ENCODE results near the gene SYNPO.

- TF ChIP-seq SUZ12 (IDR thresholded peaks at IDR 0.05) (no peak), SP1 (IDR thresholded peaks at IDR 0.05) (no peak), HDGF (IDR thresholded peaks at IDR 0.05; ENCODE audit: borderline replicate concordance) (no peak), PKNOX1 (IDR thresholded peaks at IDR 0.05) (no peak), NFRKB (IDR thresholded peaks at IDR 0.05) (no peak), CTBP1 (IDR thresholded peaks at IDR 0.05; ENCODE audit: borderline replicate concordance) (no peak), ELF4 (IDR thresholded peaks at IDR 0.05) (no peak), FOXK2 (IDR thresholded peaks at IDR 0.05) (no peak)
These were observed 33.9 kb downstream of the SYNPO start for GRCh38 chr5:150674341-150674821.
